CD4-positive, alpha-beta T cell (primary cell): ENCODE measurements around the gene PEAR1. TPM values are rescaled to one million over a fixed set of nuclear protein-coding genes. Genes with fewer than 3 reads are reported as not detected.

Experiments
- ATAC-seq: fragments of 200-7000 bp; cut with Tn5 transposase; one replicate; pipeline ENCODE4 v1.10.0; 2022; ENCODE audit warnings: mild to moderate bottlenecking; ENCODE audit not compliant: poor library complexity
- CTCF ChIA-PET: fragments of 350-600 bp; sonication (Branson Sonifier 250); formaldehyde crosslinking; loops from one replicate; lab custom pipeline; 2021; ENCODE audit warnings: antibody characterized with exemption, inconsistent platforms; lab: Charles Lee
- POLR2A ChIA-PET: fragments of 350-600 bp; sonication (Branson Sonifier 250); formaldehyde crosslinking; loops from one replicate; lab custom pipeline; 2021; ENCODE audit warnings: antibody characterized with exemption, inconsistent platforms; lab: Charles Lee
- DNase-seq, 14 experiments: peaks; one replicate each; pipeline ENCODE4 v3.0.0-alpha.2; 2013 to 2020; ENCODE audit warnings: mixed read lengths in 2 of 14
- H3K27ac ChIP-seq, 2 donors: one replicate each; pipeline versions ENCODE4 v1.5.1 to v1.7.0; 2013; ENCODE audit warnings: low read length in 2 of 2, low read depth in 1 of 2, mild to moderate bottlenecking in 1 of 2
- H3K27me3 ChIP-seq, 2 experiments: 1 replicate in 1 of 2; 2 replicates in 1 of 2; pipeline versions ENCODE4 v1.6.1 to v1.7.0; 2013; ENCODE audit warnings: low read length in 2 of 2, control low read depth in 1 of 2, mild to moderate bottlenecking in 1 of 2, moderate library complexity in 1 of 2; ENCODE audit not compliant: insufficient read depth in 2 of 2, control insufficient read depth in 1 of 2
- H3K36me3 ChIP-seq: one replicate; pipeline ENCODE4 v1.6.1; 2013; ENCODE audit warnings: low read length, control low read depth; ENCODE audit not compliant: insufficient read depth
- H3K4me1 ChIP-seq: one replicate; pipeline ENCODE4 v1.6.1; 2013; ENCODE audit warnings: low read length, control low read depth; ENCODE audit not compliant: insufficient read depth
- H3K4me3 ChIP-seq: one replicate; pipeline ENCODE4 v1.5.1; 2013; ENCODE audit warnings: mild to moderate bottlenecking, low read length, moderate library complexity
- H3K9me3 ChIP-seq, 2 experiments: 1 replicate in 1 of 2; 2 replicates in 1 of 2; pipeline versions ENCODE4 v1.6.1 to v1.7.0; 2013; ENCODE audit warnings: low read length in 2 of 2, mild to moderate bottlenecking in 2 of 2, control low read depth in 1 of 2, moderate library complexity in 1 of 2; ENCODE audit not compliant: control insufficient read depth in 1 of 2, insufficient read depth in 1 of 2
- H3K27ac Mint-ChIP-seq: one replicate; pipeline ENCODE4 v1.8.0; 2020; ENCODE audit warnings: mixed read lengths
- H3K27me3 Mint-ChIP-seq: one replicate; pipeline ENCODE4 v1.8.0; 2021; ENCODE audit warnings: mixed read lengths
- H3K36me3 Mint-ChIP-seq: one replicate; pipeline ENCODE4 v1.8.0; 2021; ENCODE audit warnings: low read depth, mixed read lengths
- H3K4me1 Mint-ChIP-seq: one replicate; pipeline ENCODE4 v1.8.0; 2021; ENCODE audit warnings: low read depth, mixed read lengths
- H3K4me3 Mint-ChIP-seq: one replicate; pipeline ENCODE4 v1.8.0; 2020; ENCODE audit warnings: mild to moderate bottlenecking, mixed read lengths
- H3K9me3 Mint-ChIP-seq: one replicate; pipeline ENCODE4 v1.8.0; 2020; ENCODE audit warnings: mixed read lengths
- intact Hi-C, 2 experiments: fragments of 100-400 bp; cut with DNase I in 1 of 2; cut with micrococcal nuclease in 1 of 2; formaldehyde crosslinking; loops; one replicate each; pipeline versions ENCODE4 v1.15.1 to v1.9.0; 2023 to 2025; cut with DNase I, micrococcal nuclease
- total RNA-seq, 174 experiments: library from RNA in 2 of 174; stranded (reverse) in 2 of 174; gene quantifications; one replicate each; pipeline ENCODE4 v1.2.3 and lab custom pipeline; 2021 to 2026
- TF ChIP-seq, protein P1 (sequence below): fragments of 200-600 bp; IDR thresholded peaks from one replicate; pipeline ENCODE4 v1.8.0; 2022; ENCODE audit warnings: antibody characterized with exemption, mild to moderate bottlenecking

The PEAR1 gene
- total RNA-seq, 2 experiments from 2014 or later, result 0.20 to 0.41 TPM

DNA sequence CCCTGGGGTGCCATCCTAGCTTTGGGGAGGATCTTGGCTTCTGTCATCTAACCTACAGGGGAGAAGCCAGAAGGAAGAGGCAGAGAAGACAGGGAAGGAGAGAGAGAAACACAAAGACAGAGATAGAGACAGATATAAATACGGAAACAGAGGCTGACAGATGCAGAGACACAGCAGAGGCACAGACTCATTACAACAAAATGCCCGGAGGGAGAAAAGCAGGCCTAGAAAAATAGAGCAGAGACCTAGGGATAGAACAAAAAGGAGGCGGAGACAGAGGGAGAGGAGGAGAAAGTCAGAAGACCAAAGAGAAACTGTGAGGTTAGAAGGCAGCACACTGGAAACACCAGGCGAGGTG is 1.9 kb downstream of the PEAR1 start:
- no peaks in the 10 kb centered on the region for H3K36me3 Mint-ChIP-seq
- Histone ChIP-seq H3K27me3 (peaks cover 24 to 38% of the 10 kb centered on the region in 2 experiments), H3K27ac (no peak overlapping the region), H3K9me3 (peaks cover 0 to 13% of the 10 kb centered on the region in 2 experiments), H3K4me1 (peaks cover 28% of the 10 kb centered on the region), H3K4me3 (no peak overlapping the region), H3K36me3 (no peaks in the 10 kb centered on the region)
- intact Hi-C loops, result no loop called here
- H3K27me3 Mint-ChIP-seq, result peaks cover 69% of the 10 kb centered on the region
- peaks cover 19% of the 10 kb centered on the region for H3K4me1 Mint-ChIP-seq
- no peaks in the 10 kb centered on the region for H3K9me3 Mint-ChIP-seq
- no peak for DNase-seq
- no peak for ATAC-seq
- H3K27ac Mint-ChIP-seq, result no peak overlapping the region
- CTCF ChIA-PET, result no interaction called here
- POLR2A ChIA-PET, result no interaction called here
- TF ChIP-seq, protein P1, sequence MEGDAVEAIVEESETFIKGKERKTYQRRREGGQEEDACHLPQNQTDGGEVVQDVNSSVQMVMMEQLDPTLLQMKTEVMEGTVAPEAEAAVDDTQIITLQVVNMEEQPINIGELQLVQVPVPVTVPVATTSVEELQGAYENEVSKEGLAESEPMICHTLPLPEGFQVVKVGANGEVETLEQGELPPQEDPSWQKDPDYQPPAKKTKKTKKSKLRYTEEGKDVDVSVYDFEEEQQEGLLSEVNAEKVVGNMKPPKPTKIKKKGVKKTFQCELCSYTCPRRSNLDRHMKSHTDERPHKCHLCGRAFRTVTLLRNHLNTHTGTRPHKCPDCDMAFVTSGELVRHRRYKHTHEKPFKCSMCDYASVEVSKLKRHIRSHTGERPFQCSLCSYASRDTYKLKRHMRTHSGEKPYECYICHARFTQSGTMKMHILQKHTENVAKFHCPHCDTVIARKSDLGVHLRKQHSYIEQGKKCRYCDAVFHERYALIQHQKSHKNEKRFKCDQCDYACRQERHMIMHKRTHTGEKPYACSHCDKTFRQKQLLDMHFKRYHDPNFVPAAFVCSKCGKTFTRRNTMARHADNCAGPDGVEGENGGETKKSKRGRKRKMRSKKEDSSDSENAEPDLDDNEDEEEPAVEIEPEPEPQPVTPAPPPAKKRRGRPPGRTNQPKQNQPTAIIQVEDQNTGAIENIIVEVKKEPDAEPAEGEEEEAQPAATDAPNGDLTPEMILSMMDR, result no peak
- H3K4me3 Mint-ChIP-seq, result no peak overlapping the region

GRCh38 chr1:156895927-156896326 is 2.4 kb downstream of the PEAR1 start:
- CTCF ChIA-PET, result no interaction called here
- H3K4me1 Mint-ChIP-seq, result peaks cover 19% of the 10 kb centered on the region
- POLR2A ChIA-PET, result no interaction called here
- TF ChIP-seq, protein P1, result no peak
- Histone ChIP-seq H3K27ac (no peak overlapping the region), H3K27me3 (peaks cover 24 to 37% of the 10 kb centered on the region in 2 experiments), H3K4me3 (no peak overlapping the region), H3K36me3 (no peaks in the 10 kb centered on the region), H3K4me1 (peaks cover 28% of the 10 kb centered on the region), H3K9me3 (peaks cover 0 to 13% of the 10 kb centered on the region in 2 experiments)
- no peaks in the 10 kb centered on the region for H3K36me3 Mint-ChIP-seq
- peaks cover 67% of the 10 kb centered on the region for H3K27me3 Mint-ChIP-seq
- intact Hi-C loops, result no loop called here
- ATAC-seq (no peak), DNase-seq (no peak)
- H3K27ac Mint-ChIP-seq, result no peak overlapping the region
- H3K4me3 Mint-ChIP-seq, result no peak overlapping the region
- no peaks in the 10 kb centered on the region for H3K9me3 Mint-ChIP-seq

GRCh38 chr1:156896490-156897033 is 3.0 kb downstream of the PEAR1 start:
- no peak overlapping the region for H3K4me3 Mint-ChIP-seq
- H3K4me1 Mint-ChIP-seq, result peaks cover 19% of the 10 kb centered on the region
- H3K36me3 Mint-ChIP-seq, result no peaks in the 10 kb centered on the region
- H3K9me3 ChIP-seq, result peaks cover 0 to 13% of the 10 kb centered on the region in 2 experiments
- H3K27ac Mint-ChIP-seq, result no peak overlapping the region
- intact Hi-C loops, result no loop called here
- DNase-seq, result no peak
- ATAC-seq, result no peak
- H3K4me3 ChIP-seq, result no peak overlapping the region
- POLR2A ChIA-PET, result no interaction called here
- H3K27ac ChIP-seq, result no peak overlapping the region
- H3K9me3 Mint-ChIP-seq, result no peaks in the 10 kb centered on the region
- no peaks in the 10 kb centered on the region for H3K36me3 ChIP-seq
- peaks cover 28% of the 10 kb centered on the region for H3K4me1 ChIP-seq
- H3K27me3 ChIP-seq, result peaks cover 17 to 35% of the 10 kb centered on the region in 2 experiments
- TF ChIP-seq, protein P1, result no peak
- peaks cover 66% of the 10 kb centered on the region for H3K27me3 Mint-ChIP-seq
- CTCF ChIA-PET, result no interaction called here
